H1 (cell line): ENCODE data around the gene TEX51. TPM values are rescaled to one million over a fixed set of nuclear protein-coding genes. Genes with fewer than 3 reads are reported as not detected.

Experiments used
- BRCA1 ChIP-seq: IDR thresholded peaks from 2 replicates; pipeline ENCODE4 v1.6.1; 2012; ENCODE audit warnings: low read depth, low read length, improper control_type of control experiment
- E2F6 ChIP-seq: IDR thresholded peaks from 2 replicates; pipeline ENCODE4 v1.6.1; 2012; ENCODE audit warnings: inconsistent platforms
- EP300 ChIP-seq, 2 experiments: IDR thresholded peaks; 1 replicate in 1 of 2; 2 replicates in 1 of 2; pipeline ENCODE4 v1.6.1; 2011 to 2012; ENCODE audit warnings: low read depth in 2 of 2, low read length in 2 of 2, mild to moderate bottlenecking in 2 of 2, borderline replicate concordance in 1 of 2, inconsistent platforms in 1 of 2, moderate library complexity in 1 of 2
- FOSL1 ChIP-seq: IDR thresholded peaks from 2 replicates; pipeline ENCODE4 v1.6.1; 2011; ENCODE audit warnings: mild to moderate bottlenecking, low read depth, low read length, moderate library complexity; ENCODE audit not compliant: insufficient read depth
- GABPA ChIP-seq: IDR thresholded peaks from 2 replicates; pipeline ENCODE4 v1.6.1; 2011; ENCODE audit warnings: mild to moderate bottlenecking, low read length, moderate library complexity, borderline replicate concordance; ENCODE audit not compliant: insufficient read depth
- KDM4A ChIP-seq: IDR thresholded peaks from one replicate; pipeline ENCODE4 v1.7.1; 2012; ENCODE audit warnings: low read depth, mild to moderate bottlenecking, moderate library complexity, low read length, inconsistent platforms; ENCODE audit not compliant: severe bottlenecking
- PHF8 ChIP-seq: fragments of 200-600 bp; sonication (generic); conservative IDR thresholded peaks from 2 replicates; pipeline ENCODE4 v1.7.1; 2012; ENCODE audit warnings: low read depth, mild to moderate bottlenecking, inconsistent platforms, low read length, moderate library complexity
- RBBP5 ChIP-seq: IDR thresholded peaks from 2 replicates; pipeline ENCODE4 v1.7.1; 2012; ENCODE audit warnings: low read depth, mild to moderate bottlenecking, inconsistent platforms, low read length, moderate library complexity, borderline replicate concordance
- polyA plus RNA-seq, 7 experiments: library from polyadenylated mRNA; depleted of rRNA in 3 of 7; stranded (reverse) in 5 of 7; unstranded in 2 of 7; fragments of >200 nt in 5 of 7; fragments of 200-250 nt in 2 of 7; gene quantifications; 1 replicate in 5 of 7; 2 replicates in 1 of 7; 4 replicates in 1 of 7; pipeline versions ENCODE4 v1.2.1 to v1.2.3, GENCODE V29; 2011 to 2013; ENCODE audit warnings: missing spikeins in 2 of 7, mixed read lengths in 2 of 7
- total RNA-seq: library from RNA; stranded (reverse); fragmentation: NEBNext Ultra II Directional; extraction: Animal tissue kit (Norgen Biotek cat#: 25700); gene quantifications from 2 replicates; pipeline ENCODE4 v1.2.1, GENCODE V29; 2021

The TEX51 gene
- total and polyA plus RNA-seq, 2 of the 8 experiments (the other 6 are each of a cell fraction or from before 2014, with no cell fraction given) = not detected

- TF ChIP-seq E2F6 = no peak
- TF ChIP-seq BRCA1 = no peak
- TF ChIP-seq KDM4A = no peak
- TF ChIP-seq FOSL1 = no peak
- no peak for TF ChIP-seq EP300 (IDR thresholded peaks at IDR 0.05; ENCODE audit: borderline replicate concordance in 1 of 2, low read depth in 2 of 2, low read length in 2 of 2)
- no peak for TF ChIP-seq GABPA
- no peak for TF ChIP-seq RBBP5
- no peak for TF ChIP-seq PHF8
These were observed at the start of gene TEX51 (continued) for GRCh38 chr2:126898636-126899035.
